Liver (tissue), 9 donors: ENCODE measurements around the gene ABHD10. TPM values are rescaled to one million over a fixed set of nuclear protein-coding genes. Genes with fewer than 3 reads are reported as not detected.

Experiments
- DNase-seq: peaks from one replicate; pipeline ENCODE4 v3.0.0-alpha.2; 2017; ENCODE audit warnings: low spot score
- H3K27ac ChIP-seq, 2 donors: one replicate each; pipeline ENCODE4 v1.7.0; 2013; ENCODE audit warnings: inconsistent platforms in 2 of 2, low read length in 2 of 2, control low read depth in 1 of 2, low read depth in 1 of 2, mild to moderate bottlenecking in 1 of 2
- H3K27me3 ChIP-seq, 4 donors: one replicate each; pipeline versions ENCODE4 v1.6.1 to v1.7.0; 2013; ENCODE audit warnings: low read length in 3 of 4, inconsistent platforms in 1 of 4, mild to moderate bottlenecking in 1 of 4, moderate library complexity in 1 of 4; ENCODE audit not compliant: control insufficient read depth in 4 of 4, insufficient read depth in 4 of 4
- H3K36me3 ChIP-seq, 4 donors: one replicate each; pipeline versions ENCODE4 v1.6.1 to v1.7.0; 2013; ENCODE audit warnings: low read length in 3 of 4, mild to moderate bottlenecking in 3 of 4, low read depth in 1 of 4, moderate library complexity in 1 of 4; ENCODE audit not compliant: control insufficient read depth in 4 of 4, insufficient read depth in 3 of 4
- H3K4me1 ChIP-seq, 4 donors: one replicate each; pipeline versions ENCODE4 v1.6.1 to v1.7.0; 2013; ENCODE audit warnings: low read length in 3 of 4, mild to moderate bottlenecking in 3 of 4, moderate library complexity in 1 of 4; ENCODE audit not compliant: control insufficient read depth in 4 of 4, insufficient read depth in 4 of 4
- H3K4me3 ChIP-seq, 3 donors: one replicate each; pipeline versions ENCODE4 v1.6.1 to v1.7.0; 2013; ENCODE audit warnings: low read length in 3 of 3, control low read depth in 1 of 3, low read depth in 1 of 3, mild to moderate bottlenecking in 1 of 3
- H3K9ac ChIP-seq, 2 donors: one replicate each; pipeline ENCODE4 v1.7.0; 2013; ENCODE audit warnings: low read length in 2 of 2, mild to moderate bottlenecking in 2 of 2, moderate library complexity in 2 of 2, control low read depth in 1 of 2, low read depth in 1 of 2
- H3K9me3 ChIP-seq, 4 donors: one replicate each; pipeline versions ENCODE4 v1.6.1 to v1.7.0; 2013; ENCODE audit warnings: low read length in 3 of 4; ENCODE audit not compliant: control insufficient read depth in 4 of 4
- ATF3 ChIP-seq: IDR thresholded peaks from 2 replicates; pipeline ENCODE4 v1.6.1; 2016; ENCODE audit warnings: antibody characterized with exemption
- CTCF ChIP-seq: fragments of 150-350 bp; IDR thresholded peaks from 2 replicates; pipeline ENCODE4 v1.5.1; 2017; ENCODE audit warnings: improper control_type of control experiment, low read depth, low read length; ENCODE audit not compliant: missing input control
- EGR1 ChIP-seq, 2 donors: IDR thresholded peaks; 2 replicates each; pipeline ENCODE4 v1.6.1; 2016 to 2018; ENCODE audit warnings: antibody characterized with exemption in 2 of 2, low read depth in 2 of 2
- FOXA1 ChIP-seq: IDR thresholded peaks from 2 replicates; pipeline ENCODE4 v1.6.1; 2016; ENCODE audit warnings: antibody characterized with exemption
- FOXA2 ChIP-seq: IDR thresholded peaks from 2 replicates; pipeline ENCODE4 v1.6.1; 2016; ENCODE audit warnings: antibody characterized with exemption
- HNF4A ChIP-seq, 2 donors: conservative IDR thresholded peaks; 2 replicates each; pipeline ENCODE4 v1.6.1; 2016; ENCODE audit warnings: antibody characterized with exemption in 2 of 2, mild to moderate bottlenecking in 2 of 2
- HNF4G ChIP-seq: IDR thresholded peaks from 2 replicates; pipeline ENCODE4 v1.6.1; 2016; ENCODE audit warnings: antibody characterized with exemption
- JUND ChIP-seq, 2 donors: IDR thresholded peaks; 2 replicates each; pipeline ENCODE4 v1.6.1; 2016; ENCODE audit warnings: antibody characterized with exemption in 2 of 2
- NR2F2 ChIP-seq: IDR thresholded peaks from 2 replicates; pipeline ENCODE4 v1.6.1; 2016; ENCODE audit warnings: antibody characterized with exemption
- RAD21 ChIP-seq, 2 donors: IDR thresholded peaks; 2 replicates each; pipeline ENCODE4 v1.6.1; 2016; ENCODE audit warnings: antibody characterized with exemption in 2 of 2, mild to moderate bottlenecking in 2 of 2
- REST ChIP-seq: IDR thresholded peaks from 2 replicates; pipeline ENCODE4 v1.6.1; 2016; ENCODE audit warnings: antibody characterized with exemption, mild to moderate bottlenecking
- RXRA ChIP-seq, 2 donors: IDR thresholded peaks; 2 replicates each; pipeline ENCODE4 v1.6.1; 2017 to 2018; ENCODE audit warnings: antibody characterized with exemption in 2 of 2, mild to moderate bottlenecking in 1 of 2
- SP1 ChIP-seq: IDR thresholded peaks from 2 replicates; pipeline ENCODE4 v1.6.1; 2018; ENCODE audit warnings: antibody characterized with exemption, mild to moderate bottlenecking
- TAF1 ChIP-seq: conservative IDR thresholded peaks from 2 replicates; pipeline ENCODE4 v1.6.1; 2016; ENCODE audit warnings: antibody characterized with exemption, mild to moderate bottlenecking
- WGBS: extraction: QIAGEN DNeasy Blood & Tissue Kit; methylation state at CpG from one replicate; pipeline ENCODE4 v1.1.7; 2013; 5-methylcytosine and 5-hydroxymethylcytosine counted together
- polyA plus RNA-seq, 2 donors: library from polyadenylated mRNA; stranded (reverse) in 1 of 2; unstranded in 1 of 2; fragments of 200-250 nt in 1 of 2; fragments of >200 nt in 1 of 2; fragmentation: Nextera tagmentation in 1 of 2; extraction: Ambion mirVana in 1 of 2; gene quantifications; one replicate each; pipeline versions ENCODE4 v1.2.1 to v1.2.3, GENCODE V29; 2013 to 2015
- total RNA-seq, 2 donors: library from RNA; depleted of rRNA; stranded (reverse); fragments of >200 nt; gene quantifications; one replicate each; pipeline ENCODE4 v1.2.3, GENCODE V29; 2014
- TF ChIP-seq, protein P1 (sequence below): IDR thresholded peaks from 2 replicates; pipeline ENCODE4 v1.6.1; 2016; ENCODE audit warnings: antibody characterized with exemption
- donor health status: healthy.
- donor health status: healthy.
- donor health status: healthy.
- donor health status: healthy.
- donor health status: healthy.

Gene ABHD10
- total and polyA plus RNA-seq, 4 donors = 15.1 to 22.1 (median 18.9) TPM

DNA sequence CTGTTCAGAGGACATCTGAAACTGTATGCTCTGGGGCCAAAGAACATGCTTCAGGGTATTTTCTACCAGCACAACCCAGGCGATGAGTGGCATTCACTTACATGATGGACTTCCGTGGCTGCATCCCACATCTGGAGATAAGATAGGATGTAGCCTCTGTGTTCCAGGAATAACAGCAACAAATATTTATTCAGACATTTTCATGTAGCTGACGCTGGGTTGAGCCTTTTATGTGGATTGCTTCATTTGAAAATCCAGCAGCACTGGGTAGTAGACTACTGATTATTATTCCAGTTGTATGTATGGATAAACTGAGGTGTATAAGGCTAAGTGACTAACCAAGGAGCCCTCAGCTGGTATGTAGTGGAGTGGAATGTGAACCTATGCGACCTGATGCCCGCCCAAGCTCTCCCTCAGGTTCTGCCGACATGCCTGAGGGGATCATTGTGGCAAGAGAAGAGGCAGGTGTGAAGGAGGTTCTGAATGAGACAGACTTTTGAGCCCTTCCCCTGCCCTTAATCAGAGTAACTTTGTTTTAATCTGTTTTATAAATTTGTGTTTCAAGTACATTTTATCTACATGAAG is 25.9 kb upstream of the ABHD10 start:
- Histone ChIP-seq H3K27me3 (no peaks in the 10 kb centered on the region), H3K4me1 (no peaks in the 10 kb centered on the region), H3K9me3 (no peaks in the 10 kb centered on the region), H3K9ac (no peak overlapping the region), H3K4me3 (no peak overlapping the region), H3K36me3 (peaks cover 3 to 34% (median 32%) of the 10 kb centered on the region in 4 donors), H3K27ac (no peak overlapping the region)
- DNase-seq = no peak
- 81% methylated on average over 6 of the region's 6 CpGs for WGBS
- no peak for TF ChIP-seq ATF3

DNA sequence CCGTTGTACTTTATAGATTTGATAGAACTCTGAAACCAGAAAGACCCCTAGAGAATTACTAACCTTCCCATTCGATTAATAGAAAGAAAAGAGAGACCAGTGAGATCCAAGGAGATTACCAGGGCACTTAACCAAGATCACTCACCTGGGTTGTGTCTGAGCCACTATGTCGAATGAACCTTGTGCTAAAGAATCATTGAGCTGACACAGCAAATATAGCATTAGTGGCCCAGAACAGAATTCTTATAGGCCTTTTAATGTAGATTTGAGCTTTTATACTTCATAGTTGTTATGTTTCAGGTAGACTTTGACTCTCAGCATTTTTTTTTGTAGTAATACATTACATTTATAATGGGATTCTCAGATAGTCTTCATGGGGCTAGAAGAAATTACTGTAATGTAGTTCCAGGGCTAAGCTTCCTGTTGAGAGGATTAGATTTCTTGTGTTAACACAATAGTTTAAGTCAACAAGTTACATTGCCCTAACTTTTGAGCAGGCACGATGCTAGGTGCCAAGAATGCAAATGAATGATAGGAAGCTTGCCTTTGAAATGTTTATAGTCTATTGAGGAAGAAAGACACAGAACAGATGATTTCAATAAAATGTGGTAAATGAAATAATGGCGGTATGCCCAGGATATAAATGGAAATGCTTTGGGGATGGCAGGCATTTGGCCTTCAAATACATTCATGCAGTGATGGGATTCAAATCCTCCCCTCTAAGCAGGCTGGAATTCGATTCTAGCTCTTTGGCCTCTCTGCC is 24.4 kb upstream of the ABHD10 start:
- Histone ChIP-seq H3K36me3 (peaks cover 2 to 29% (median 26%) of the 10 kb centered on the region in 4 donors), H3K27me3 (no peaks in the 10 kb centered on the region), H3K9me3 (no peaks in the 10 kb centered on the region), H3K4me3 (no peak overlapping the region), H3K4me1 (no peaks in the 10 kb centered on the region), H3K9ac (no peak overlapping the region), H3K27ac (no peak overlapping the region)
- TF ChIP-seq FOXA1 = no peak
- TF ChIP-seq TAF1 = no peak
- no peak for TF ChIP-seq FOXA2
- TF ChIP-seq ATF3 = no peak
- TF ChIP-seq NR2F2 = no peak
- no peak for TF ChIP-seq HNF4G
- TF ChIP-seq, protein P1, sequence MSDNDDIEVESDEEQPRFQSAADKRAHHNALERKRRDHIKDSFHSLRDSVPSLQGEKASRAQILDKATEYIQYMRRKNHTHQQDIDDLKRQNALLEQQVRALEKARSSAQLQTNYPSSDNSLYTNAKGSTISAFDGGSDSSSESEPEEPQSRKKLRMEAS = no peak
- TF ChIP-seq EGR1 (IDR thresholded peaks at IDR 0.05; ENCODE audit: low read depth in 2 of 2) = no peak
- TF ChIP-seq CTCF = no peak
- no peak for TF ChIP-seq SP1
- no peak for TF ChIP-seq JUND (IDR thresholded peaks at IDR 0.05)
- no peak for TF ChIP-seq HNF4A (conservative IDR thresholded peaks at IDR 0.05)
- no peak for TF ChIP-seq RAD21 (IDR thresholded peaks at IDR 0.05)
- WGBS = 63% methylated on average over 6 of the region's 6 CpGs
- DNase-seq = no peak

GRCh38 chr3:111955876-111956275 is 22.9 kb upstream of the ABHD10 start:
- H3K27ac ChIP-seq = no peak overlapping the region
- no peak overlapping the region for H3K4me3 ChIP-seq
- no peak for DNase-seq
- H3K4me1 ChIP-seq = no peaks in the 10 kb centered on the region
- H3K9ac ChIP-seq = no peak overlapping the region
- peaks cover 2 to 28% (median 24%) of the 10 kb centered on the region in 4 donors for H3K36me3 ChIP-seq
- WGBS = 100% methylated on average over 1 of the region's 1 CpG
- TF ChIP-seq FOXA2 (no peak), RAD21 (IDR thresholded peaks at IDR 0.05) (no peak), HNF4A (conservative IDR thresholded peaks at IDR 0.05) (no peak), RXRA (IDR thresholded peaks at IDR 0.05) (no peak), TAF1 (no peak), REST (no peak), CTCF (no peak), SP1 (no peak)
- H3K9me3 ChIP-seq = no peaks in the 10 kb centered on the region
- H3K27me3 ChIP-seq = no peaks in the 10 kb centered on the region
